ENCODE results near the gene VPS54.

Gene VPS54

DNA sequence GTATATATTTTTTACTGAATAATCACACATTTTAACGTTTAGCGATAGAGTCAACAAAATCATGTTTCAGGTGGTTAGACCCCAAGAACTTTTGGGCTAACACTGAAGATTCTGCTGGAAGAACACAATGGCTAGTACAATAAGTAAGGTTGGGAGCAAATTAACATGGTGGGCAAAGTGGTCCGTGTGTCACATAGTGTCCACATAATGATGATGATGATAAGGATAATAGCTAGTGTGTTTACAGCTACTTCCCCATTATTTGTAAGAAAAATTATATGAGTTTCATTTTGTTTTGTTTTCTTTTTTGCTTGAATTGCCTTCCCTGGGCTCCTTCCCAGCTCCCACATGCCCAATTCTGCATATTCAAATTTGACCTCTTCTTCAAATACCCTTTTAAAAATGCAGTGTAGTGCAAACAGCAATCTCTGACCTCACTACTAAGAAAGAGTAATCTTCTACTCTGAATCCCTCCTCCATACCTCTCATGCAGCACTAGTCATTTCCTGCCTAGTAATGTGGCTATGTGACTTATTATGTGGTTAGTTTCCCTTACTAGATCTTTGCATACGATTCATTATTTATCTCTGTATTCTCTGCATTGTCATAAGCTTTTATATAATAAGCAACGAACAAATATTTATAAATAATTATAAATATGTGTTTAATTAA, 16.9 kb upstream of the VPS54 start:
- Histone ChIP-seq H3K9me3 (ENCODE audit: insufficient read depth, low read length) (no peaks in the 10 kb centered on the region), H3K4me1 (ENCODE audit: insufficient read depth, insufficient read length) (no peaks in the 10 kb centered on the region), H3K36me3 (ENCODE audit: insufficient read depth, insufficient read length, low read length) (no peaks in the 10 kb centered on the region), H3K9ac (ENCODE audit: insufficient read length, low read depth) (no peak overlapping the region), H3K27me3 (ENCODE audit: insufficient read depth, insufficient read length) (no peaks in the 10 kb centered on the region), H3K4me3 (ENCODE audit: insufficient read length, low read depth) (no peak overlapping the region)
- no peak for DNase-seq (ENCODE audit: low read depth, low spot score)
- TF ChIP-seq ZNF274 (IDR thresholded peaks at IDR 0.05; ENCODE audit: low read depth, low read length) (no peak), YY1 (IDR thresholded peaks at IDR 0.05; ENCODE audit: insufficient read depth, insufficient read length) (no peak), SUZ12 (IDR thresholded peaks at IDR 0.05; ENCODE audit: extremely low read depth, insufficient read depth, insufficient read length) (no peak)

DNA sequence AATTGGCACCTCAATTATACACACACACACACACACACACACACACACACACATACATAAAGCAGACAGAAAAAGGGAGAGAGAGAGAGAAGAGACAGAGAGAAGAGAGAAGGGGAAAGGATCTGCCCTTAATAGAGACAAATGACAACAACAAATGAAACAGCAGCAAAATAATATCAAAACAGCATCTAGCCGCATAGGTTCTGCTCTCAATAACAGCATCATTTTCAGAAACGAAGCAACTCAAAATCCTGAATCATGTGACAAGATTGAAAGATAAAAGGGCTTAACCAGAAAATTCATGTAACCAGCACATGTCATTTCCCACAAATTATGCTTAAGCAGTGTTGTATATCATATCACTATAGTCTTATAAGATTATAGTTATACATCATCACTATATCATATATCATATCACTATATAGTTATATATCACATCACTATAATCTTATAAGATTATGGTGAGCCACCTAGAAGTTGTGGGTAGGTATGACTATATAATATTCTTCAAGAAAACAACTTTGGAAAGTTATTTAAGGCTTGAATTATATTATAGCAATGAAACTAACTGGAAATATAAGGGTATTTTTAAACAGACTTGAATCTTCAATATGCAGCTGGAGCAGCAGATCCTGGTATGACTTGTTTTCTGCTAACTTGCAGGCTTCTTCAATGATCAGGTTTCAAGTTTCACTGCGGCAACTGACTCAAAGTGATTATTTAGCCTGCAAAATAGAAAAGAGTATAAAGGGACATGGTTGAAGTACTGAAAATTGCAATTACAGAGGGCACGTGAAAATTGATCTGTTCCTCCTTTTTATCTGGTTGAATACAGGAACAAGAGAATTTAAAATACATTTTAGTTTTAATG, 16.1 kb upstream of the VPS54 start:
- Histone ChIP-seq H3K36me3 (ENCODE audit: insufficient read depth, insufficient read length, low read length) (no peaks in the 10 kb centered on the region), H3K9ac (ENCODE audit: insufficient read length, low read depth) (no peak overlapping the region), H3K4me3 (ENCODE audit: insufficient read length, low read depth) (no peak overlapping the region), H3K4me1 (ENCODE audit: insufficient read depth, insufficient read length) (no peaks in the 10 kb centered on the region), H3K27me3 (ENCODE audit: insufficient read depth, insufficient read length) (no peaks in the 10 kb centered on the region), H3K9me3 (ENCODE audit: insufficient read depth, low read length) (no peaks in the 10 kb centered on the region)
- no peak for DNase-seq (ENCODE audit: low read depth, low spot score)
- TF ChIP-seq ZNF274 (IDR thresholded peaks at IDR 0.05; ENCODE audit: low read depth, low read length) (no peak), SUZ12 (IDR thresholded peaks at IDR 0.05; ENCODE audit: extremely low read depth, insufficient read depth, insufficient read length) (no peak), YY1 (IDR thresholded peaks at IDR 0.05; ENCODE audit: insufficient read depth, insufficient read length) (no peak)

DNA sequence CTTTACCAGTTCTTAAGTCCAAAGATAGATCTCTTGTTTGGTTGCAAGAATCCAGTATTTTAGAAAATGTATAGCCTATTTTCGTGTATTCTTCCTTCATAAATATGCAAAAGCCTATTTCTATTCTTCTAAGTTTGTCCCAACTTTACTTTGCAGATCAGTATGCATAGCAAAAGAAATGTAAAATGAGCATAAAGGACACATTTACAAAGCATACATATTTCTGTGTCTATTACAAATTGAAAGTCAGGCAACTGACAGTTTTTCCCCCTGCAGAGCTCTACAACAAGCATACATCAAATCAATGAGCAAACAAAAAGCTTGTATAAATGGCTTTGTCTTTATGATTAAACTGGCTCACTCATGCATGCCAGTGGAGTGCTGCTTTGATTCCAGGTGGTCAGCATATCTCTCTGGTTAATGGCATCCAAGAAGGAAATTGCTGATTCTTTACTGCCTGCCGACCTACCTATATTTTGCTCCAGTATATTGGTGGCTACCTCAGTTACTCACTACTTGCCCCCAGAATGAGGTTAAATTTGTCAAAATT, 10.0 kb upstream of the VPS54 start:
- H3K4me1 ChIP-seq (ENCODE audit: insufficient read depth, insufficient read length): no peaks in the 10 kb centered on the region
- no peak for DNase-seq (ENCODE audit: low read depth, low spot score)
- no peak overlapping the region for H3K9ac ChIP-seq (ENCODE audit: insufficient read length, low read depth)
- no peaks in the 10 kb centered on the region for H3K9me3 ChIP-seq (ENCODE audit: insufficient read depth, low read length)
- H3K27me3 ChIP-seq (ENCODE audit: insufficient read depth, insufficient read length): no peaks in the 10 kb centered on the region
- H3K36me3 ChIP-seq (ENCODE audit: insufficient read depth, insufficient read length, low read length): no peaks in the 10 kb centered on the region
- no peak overlapping the region for H3K4me3 ChIP-seq (ENCODE audit: insufficient read length, low read depth)
- TF ChIP-seq SUZ12 (IDR thresholded peaks at IDR 0.05; ENCODE audit: extremely low read depth, insufficient read depth, insufficient read length) (no peak), ZNF274 (IDR thresholded peaks at IDR 0.05; ENCODE audit: low read depth, low read length) (no peak), YY1 (IDR thresholded peaks at IDR 0.05; ENCODE audit: insufficient read depth, insufficient read length) (no peak)

DNA sequence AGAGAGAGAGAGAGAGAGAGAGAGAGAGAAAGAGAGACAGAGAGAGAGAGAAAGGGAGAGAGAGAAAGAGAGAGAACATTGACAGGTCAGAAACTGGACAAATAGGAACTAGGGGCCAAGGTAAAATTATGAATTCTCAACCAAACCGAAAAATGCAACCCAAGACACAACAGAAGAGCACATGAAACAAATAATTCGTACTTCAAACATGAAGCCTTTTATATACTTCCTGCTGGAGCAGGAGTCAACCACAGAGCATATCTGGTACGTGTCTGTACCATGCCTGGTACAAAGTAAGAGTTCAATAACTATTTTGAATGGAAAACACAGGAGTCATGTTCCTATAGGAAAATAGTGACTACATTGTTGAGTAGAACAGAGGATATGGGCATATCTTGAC, 6.5 kb upstream of the VPS54 start:
- Histone ChIP-seq H3K9me3 (ENCODE audit: insufficient read depth, low read length) (no peaks in the 10 kb centered on the region), H3K27me3 (ENCODE audit: insufficient read depth, insufficient read length) (no peaks in the 10 kb centered on the region), H3K36me3 (ENCODE audit: insufficient read depth, insufficient read length, low read length) (no peaks in the 10 kb centered on the region), H3K4me3 (ENCODE audit: insufficient read length, low read depth) (no peak overlapping the region), H3K9ac (ENCODE audit: insufficient read length, low read depth) (no peak overlapping the region), H3K4me1 (ENCODE audit: insufficient read depth, insufficient read length) (no peaks in the 10 kb centered on the region)
- TF ChIP-seq SUZ12 (IDR thresholded peaks at IDR 0.05; ENCODE audit: extremely low read depth, insufficient read depth, insufficient read length) (no peak), ZNF274 (IDR thresholded peaks at IDR 0.05; ENCODE audit: low read depth, low read length) (no peak), YY1 (IDR thresholded peaks at IDR 0.05; ENCODE audit: insufficient read depth, insufficient read length) (no peak)
- no peak for DNase-seq (ENCODE audit: low read depth, low spot score)

DNA sequence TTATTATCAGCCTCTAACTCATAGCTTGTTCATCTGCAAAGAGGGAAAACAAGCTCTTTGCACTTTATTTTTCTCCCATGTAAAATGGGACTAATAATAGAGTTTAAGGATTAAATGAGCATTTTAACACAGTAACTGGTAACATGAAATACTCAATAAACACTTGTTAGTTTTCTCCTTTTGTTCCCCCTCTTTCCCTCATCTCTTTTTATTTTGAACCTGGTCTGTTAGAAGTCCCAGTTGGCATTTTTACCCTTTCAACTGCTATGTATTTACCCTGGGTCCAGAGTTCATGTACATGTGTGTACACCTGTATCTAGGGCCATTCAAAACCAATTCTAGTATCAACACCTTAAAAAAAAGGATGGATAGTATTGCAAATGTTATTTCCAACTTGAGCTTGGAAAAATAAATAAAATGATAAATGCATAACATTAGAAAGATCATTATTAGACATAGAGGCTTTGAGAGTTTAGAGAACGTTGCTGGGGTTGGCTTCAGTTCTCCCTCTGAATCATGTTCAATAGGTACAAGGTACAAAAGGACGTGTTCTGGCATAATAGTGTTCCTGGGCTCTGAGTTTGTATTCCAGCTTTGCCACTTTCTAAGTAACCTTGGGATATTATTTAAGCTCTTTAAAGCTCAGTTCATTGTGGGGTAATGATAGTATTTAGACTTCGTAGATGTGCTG, 5.2 kb upstream of the VPS54 start:
- Histone ChIP-seq H3K27me3 (ENCODE audit: insufficient read depth, insufficient read length) (no peaks in the 10 kb centered on the region), H3K9ac (ENCODE audit: insufficient read length, low read depth) (no peak overlapping the region), H3K4me3 (ENCODE audit: insufficient read length, low read depth) (no peak overlapping the region), H3K36me3 (ENCODE audit: insufficient read depth, insufficient read length, low read length) (no peaks in the 10 kb centered on the region), H3K4me1 (ENCODE audit: insufficient read depth, insufficient read length) (no peaks in the 10 kb centered on the region), H3K9me3 (ENCODE audit: insufficient read depth, low read length) (no peaks in the 10 kb centered on the region)
- DNase-seq (ENCODE audit: low read depth, low spot score): no peak
- TF ChIP-seq SUZ12 (IDR thresholded peaks at IDR 0.05; ENCODE audit: extremely low read depth, insufficient read depth, insufficient read length) (no peak), YY1 (IDR thresholded peaks at IDR 0.05; ENCODE audit: insufficient read depth, insufficient read length) (no peak), ZNF274 (IDR thresholded peaks at IDR 0.05; ENCODE audit: low read depth, low read length) (no peak)

DNA sequence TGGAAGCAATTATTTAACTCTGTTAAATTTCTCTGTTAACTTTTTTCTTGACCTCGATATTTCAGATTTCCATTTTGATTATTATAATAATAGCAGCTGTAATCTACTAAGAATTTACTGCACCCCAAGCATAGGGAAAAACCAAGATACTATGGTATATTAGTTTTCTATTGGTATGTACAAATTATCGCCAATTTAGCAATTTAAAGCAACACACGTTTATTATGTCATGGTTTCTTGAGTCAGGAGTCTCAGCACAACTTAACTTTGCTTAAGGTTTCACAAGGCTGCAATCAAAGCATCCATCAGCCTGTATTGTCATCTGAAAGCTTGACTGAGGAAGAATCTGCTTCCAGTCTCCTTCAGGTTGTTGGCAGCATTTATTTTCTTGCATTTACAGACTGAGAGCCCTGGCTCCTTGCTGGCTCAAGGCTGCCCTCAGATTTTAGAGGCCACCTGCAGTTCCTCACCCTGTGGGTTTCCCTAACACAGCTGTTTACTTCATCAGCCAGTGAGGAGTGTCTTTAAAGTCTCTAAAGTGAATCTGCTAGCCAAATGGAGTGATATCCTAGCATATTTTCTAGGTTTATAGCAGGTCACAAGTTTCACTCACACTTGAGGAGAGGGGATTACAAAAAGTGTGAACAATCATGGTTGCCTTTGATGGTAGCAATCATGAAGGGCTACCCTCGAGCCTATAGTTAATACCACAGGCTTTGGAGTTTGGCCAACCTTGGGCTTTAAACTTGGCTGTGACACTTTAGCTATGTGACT, 4.4 kb upstream of the VPS54 start:
- DNase-seq (ENCODE audit: low read depth, low spot score): no peak
- no peak overlapping the region for H3K9ac ChIP-seq (ENCODE audit: insufficient read length, low read depth)
- H3K27me3 ChIP-seq (ENCODE audit: insufficient read depth, insufficient read length): no peaks in the 10 kb centered on the region
- no peaks in the 10 kb centered on the region for H3K4me1 ChIP-seq (ENCODE audit: insufficient read depth, insufficient read length)
- H3K9me3 ChIP-seq (ENCODE audit: insufficient read depth, low read length): no peaks in the 10 kb centered on the region
- H3K4me3 ChIP-seq (ENCODE audit: insufficient read length, low read depth): no peak overlapping the region
- H3K36me3 ChIP-seq (ENCODE audit: insufficient read depth, insufficient read length, low read length): no peaks in the 10 kb centered on the region
- no peak for TF ChIP-seq YY1 (IDR thresholded peaks at IDR 0.05; ENCODE audit: insufficient read depth, insufficient read length)
- TF ChIP-seq SUZ12 (IDR thresholded peaks at IDR 0.05; ENCODE audit: extremely low read depth, insufficient read depth, insufficient read length): no peak
- TF ChIP-seq ZNF274 (IDR thresholded peaks at IDR 0.05; ENCODE audit: low read depth, low read length): no peak
